HG03442 (cell line): ENCODE data around the gene PHLDB2.

Experiments
- ATAC-seq: cut with Tn5 transposase; IDR thresholded peaks from one replicate; pipeline ENCODE4 v1.9.1; 2021; ENCODE audit warnings: mild to moderate bottlenecking, moderate library complexity; ENCODE audit not compliant: unreplicated experiment

Gene PHLDB2

GRCh38 chr3:111954228-111954990, 95.3 kb downstream of the PHLDB2 start:
- no peak for ATAC-seq

- no peak for ATAC-seq
Observed at GRCh38 chr3:111955876-111956275, 96.8 kb downstream of the PHLDB2 start.

GRCh38 chr3:111956449-111956848, 97.4 kb downstream of the PHLDB2 start:
- ATAC-seq = no peak

- no peak for ATAC-seq
Observed at GRCh38 chr3:111956995-111957734, 98.1 kb downstream of the PHLDB2 start.

GRCh38 chr3:111961461-111962164, 102.5 kb downstream of the PHLDB2 start:
- ATAC-seq = no peak

GRCh38 chr3:111963424-111963823, 104.4 kb downstream of the PHLDB2 start:
- no peak for ATAC-seq

GRCh38 chr3:111965484-111965883, 106.4 kb downstream of the PHLDB2 start:
- no peak for ATAC-seq

GRCh38 chr3:111967068-111967467, 108.0 kb downstream of the PHLDB2 start:
- ATAC-seq = no peak

GRCh38 chr3:111967651-111968274, 108.7 kb downstream of the PHLDB2 start:
- ATAC-seq = peak; percentile 95

- ATAC-seq = no peak
Observed at GRCh38 chr3:111968319-111969054, 109.4 kb downstream of the PHLDB2 start.

- no peak for ATAC-seq
Observed at GRCh38 chr3:111970376-111970775, 111.3 kb downstream of the PHLDB2 start.

GRCh38 chr3:111971533-111972130, 112.6 kb downstream of the PHLDB2 start:
- ATAC-seq = no peak

GRCh38 chr3:111972891-111973290, 113.8 kb downstream of the PHLDB2 start:
- ATAC-seq = no peak

GRCh38 chr3:111975131-111975530, 116.1 kb downstream of the PHLDB2 start:
- ATAC-seq = no peak

- ATAC-seq = no peak
Observed at GRCh38 chr3:111976254-111976653, 117.2 kb downstream of the PHLDB2 start.

GRCh38 chr3:111978583-111979433, 119.7 kb downstream of the PHLDB2 start, which contains the start of gene ABHD10:
Gene ABHD10 (plus strand): TSS chr3:111979026. CDS start chr3:111979062, 36 bp downstream.
- ATAC-seq = peak; percentile 95

GRCh38 chr3:111979434-111980038, 120.5 kb downstream of the PHLDB2 start:
- peak; percentile 31 for ATAC-seq

- ATAC-seq = no peak
Observed at GRCh38 chr3:111980716-111981456, 121.8 kb downstream of the PHLDB2 start.
